Kidney tubule cell (primary cell): ENCODE data around the gene MVB12B.

Source experiments
- DNase-seq: peaks from one replicate; pipeline ENCODE4 v3.0.0-alpha.2; 2018; ENCODE audit warnings: low spot score

The MVB12B gene

DNA sequence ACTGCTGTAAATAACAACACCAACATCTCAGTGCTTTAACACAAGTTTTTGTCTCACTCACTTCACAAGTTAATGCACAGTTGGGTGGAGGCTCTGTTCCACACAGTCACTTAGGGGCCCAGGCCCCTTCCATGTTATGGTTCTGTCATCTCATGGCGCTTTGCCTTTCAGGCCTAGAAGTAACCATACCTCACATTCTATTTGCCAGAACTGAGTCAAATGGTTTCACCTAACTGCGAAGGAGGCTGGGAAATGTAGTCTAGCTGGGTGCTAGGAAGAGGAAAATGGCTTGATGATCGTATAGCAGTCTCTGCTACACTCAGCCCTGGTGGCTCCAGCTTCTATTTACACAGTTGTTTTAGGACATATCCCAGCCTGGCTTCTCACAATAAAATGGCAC is 23.1 kb upstream of the MVB12B start:
- DNase-seq, result no peak

DNA sequence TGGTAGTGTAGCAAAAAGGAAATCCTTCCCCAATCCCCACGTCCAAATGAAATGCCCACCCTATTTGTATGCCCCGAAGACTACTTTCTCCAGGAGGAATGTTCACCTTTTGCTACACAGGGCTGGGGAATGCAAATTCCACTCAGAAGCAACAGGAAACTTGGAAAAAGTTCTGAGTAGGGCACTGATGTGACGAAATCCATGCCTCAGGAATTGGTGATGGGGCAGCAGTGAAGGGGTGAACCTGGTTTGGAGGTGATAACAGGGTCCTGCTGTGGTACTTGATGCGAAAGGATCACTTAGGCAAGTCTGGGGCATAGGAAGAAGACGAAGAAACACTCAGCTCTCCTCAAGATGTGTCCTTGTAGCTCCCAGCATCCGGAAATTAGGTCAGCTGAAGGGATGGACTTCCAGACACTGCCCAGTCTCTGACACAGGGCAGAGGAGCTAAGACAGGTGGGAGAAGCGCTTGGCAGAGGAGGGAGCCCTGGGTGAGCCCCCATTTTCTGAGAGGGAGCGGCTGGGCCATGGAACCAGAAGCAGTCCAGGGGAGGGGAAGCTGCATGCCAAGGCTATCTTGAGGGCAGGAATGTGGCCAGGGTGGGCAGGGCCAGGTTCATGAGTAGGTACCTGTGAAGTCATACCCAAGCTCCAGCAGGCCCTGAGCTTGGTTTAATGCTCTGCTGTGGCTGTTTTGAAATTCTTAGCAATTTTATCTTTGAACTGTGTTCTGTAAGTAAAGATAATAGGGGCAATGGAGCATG is 22.2 kb upstream of the MVB12B start:
- DNase-seq, result no peak

DNA sequence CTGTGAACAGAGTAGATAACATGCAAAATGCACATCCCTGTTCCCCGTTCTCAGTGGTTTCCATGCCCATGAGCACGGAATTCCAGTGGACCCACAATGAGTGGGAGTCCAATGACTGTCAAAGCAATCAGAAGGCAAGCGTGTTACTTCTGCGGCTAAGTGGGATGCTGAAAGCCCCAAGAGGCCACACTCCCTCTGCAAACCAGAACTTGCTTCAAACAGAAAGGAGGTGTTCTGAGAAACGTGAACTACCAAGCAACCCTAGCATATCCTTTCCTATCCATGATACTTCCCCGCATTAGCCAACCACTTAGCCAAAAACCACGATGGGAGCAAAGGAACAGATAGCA is 21.7 kb upstream of the MVB12B start:
- no peak for DNase-seq

DNA sequence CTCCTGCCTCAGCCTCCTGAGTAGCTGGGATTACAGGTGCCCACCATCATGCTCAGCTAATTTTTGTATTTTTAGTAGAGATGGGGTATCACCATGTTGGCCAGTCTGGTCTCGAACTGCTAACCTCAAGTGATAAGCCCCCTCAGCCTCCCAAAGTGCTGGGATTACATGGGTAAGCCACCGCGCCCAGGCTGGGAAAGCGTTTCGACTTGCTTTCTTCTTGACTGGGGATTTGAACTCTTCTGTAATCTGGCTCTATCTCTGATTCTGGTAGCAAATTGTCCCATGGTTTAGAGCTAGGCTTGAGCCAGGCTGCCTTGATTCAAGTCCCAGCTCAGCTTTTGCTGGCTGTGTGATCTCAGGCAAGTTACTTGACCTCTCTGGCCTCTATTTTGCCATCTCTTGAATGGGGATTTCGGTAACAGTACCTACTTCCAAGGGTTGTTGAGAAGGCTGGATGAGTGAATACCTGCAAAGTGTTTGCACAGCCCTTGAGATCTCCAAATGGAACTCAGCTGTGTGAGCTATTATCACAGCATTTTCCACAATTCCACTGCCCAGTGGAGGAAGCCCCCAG is 20.5 kb upstream of the MVB12B start:
- DNase-seq, result no peak

DNA sequence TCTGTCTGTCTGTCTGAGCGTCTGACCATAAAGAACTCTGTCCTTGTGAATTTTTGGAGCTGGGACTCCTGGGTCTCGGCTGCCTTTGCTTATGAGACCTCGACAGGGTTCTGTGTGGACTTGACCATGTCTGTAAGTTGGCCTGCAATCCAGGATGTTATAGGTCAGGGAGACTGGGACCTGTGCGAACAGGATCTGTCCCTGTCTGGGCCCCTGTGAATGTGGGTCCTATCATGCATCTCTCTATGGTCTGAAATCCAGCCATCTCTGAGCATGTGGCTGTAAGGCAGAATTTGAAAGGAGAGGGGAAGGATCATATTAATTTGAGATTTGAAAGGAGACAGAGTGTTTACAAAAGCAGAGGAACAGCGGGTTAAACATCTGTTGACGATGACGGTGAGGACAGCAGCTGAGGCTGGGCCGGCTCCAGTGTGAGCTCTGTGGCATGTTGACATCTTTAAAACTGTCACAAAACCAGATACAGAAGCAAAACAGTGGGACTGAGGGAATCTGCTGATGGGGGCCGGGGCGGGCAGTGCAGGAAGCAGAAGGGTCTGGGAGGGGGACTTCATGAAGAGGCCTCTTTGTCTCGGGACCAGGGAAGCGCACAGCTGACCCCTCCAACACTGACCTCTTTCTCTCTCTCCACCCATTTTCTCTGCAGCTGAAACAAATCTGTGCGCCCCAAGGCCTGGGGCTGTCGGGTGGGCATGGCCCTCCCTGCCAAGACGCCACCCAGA is 19.1 kb upstream of the MVB12B start:
- no peak for DNase-seq

DNA sequence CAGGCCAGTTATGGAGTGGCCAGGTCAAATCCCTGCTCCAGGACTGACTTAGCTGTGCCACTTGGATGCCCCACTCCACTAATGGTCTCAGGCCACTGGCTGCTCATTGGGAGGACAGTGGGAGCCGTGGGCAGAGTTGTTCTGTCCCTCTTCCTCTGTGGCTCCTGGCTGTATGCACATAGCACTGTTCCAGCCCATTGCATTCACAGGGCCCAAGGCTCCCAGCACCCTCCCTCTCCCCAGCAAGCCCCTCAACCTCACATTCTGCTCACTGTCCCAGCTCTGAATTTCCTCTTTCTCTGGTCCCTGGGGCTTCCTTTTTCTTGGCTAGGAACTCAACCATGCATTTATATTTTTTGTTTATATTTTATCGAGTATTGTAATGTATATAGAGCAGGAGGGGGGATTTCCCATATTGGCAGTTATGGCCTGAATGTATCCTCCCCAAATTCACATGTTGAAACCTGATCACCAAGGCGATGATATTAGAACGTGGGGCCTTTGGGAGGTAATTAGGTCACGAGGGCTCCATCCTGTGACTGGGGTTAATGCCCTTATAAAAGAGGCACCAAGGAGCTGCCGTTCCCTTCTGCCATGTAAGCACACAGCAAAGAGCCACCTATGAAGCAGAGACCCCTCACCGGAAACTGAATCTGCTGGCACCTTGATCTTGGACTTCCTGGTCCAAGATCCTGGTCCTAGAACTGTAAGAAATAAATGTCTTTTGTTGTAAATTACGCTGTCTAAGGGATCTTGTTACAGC is 17.0 kb upstream of the MVB12B start:
- DNase-seq, result no peak

DNA sequence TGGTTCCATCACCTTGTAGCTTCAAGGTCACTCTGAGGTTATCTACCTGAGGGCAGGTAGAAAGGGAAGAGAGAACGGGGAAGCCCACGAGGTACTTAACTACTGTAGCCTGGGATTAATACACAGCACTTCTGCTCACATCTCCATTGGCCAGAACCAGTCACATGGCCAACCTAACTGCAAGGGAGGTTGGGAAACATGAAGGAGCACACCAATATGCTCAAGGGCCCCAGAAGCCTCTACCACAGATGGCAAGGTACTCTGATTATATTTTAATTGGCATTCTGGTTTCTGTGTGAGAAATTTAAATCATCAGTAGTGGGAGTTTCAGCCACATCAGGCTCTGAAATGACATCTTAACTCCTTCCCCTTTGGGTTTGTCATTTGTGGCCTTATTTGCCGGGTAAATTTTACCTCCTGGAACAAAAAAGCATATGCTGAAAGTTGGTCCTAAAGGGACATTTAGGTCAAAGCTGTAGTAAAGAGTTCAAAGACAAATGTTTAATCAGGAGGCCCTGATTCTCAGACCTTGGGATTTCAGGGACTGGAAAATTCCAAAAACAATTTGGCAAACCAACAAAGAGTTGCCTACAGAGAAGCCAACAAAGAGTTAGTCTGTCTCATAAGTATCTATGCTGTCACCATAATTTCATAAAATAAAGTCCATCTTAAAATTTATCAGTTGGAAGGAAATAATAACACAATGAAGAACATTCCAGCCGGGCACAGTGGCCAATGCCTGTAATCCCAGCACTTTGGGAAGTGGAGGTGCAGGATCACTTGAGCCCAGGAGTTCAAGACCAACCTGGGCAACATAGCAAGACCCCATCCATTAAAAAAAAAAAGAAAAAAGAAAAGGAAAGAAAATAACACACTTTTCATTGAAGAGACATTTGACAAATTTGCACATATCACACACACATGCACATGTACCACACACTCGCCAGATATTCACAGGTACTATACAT is 13.8 kb upstream of the MVB12B start:
- DNase-seq, result no peak

DNA sequence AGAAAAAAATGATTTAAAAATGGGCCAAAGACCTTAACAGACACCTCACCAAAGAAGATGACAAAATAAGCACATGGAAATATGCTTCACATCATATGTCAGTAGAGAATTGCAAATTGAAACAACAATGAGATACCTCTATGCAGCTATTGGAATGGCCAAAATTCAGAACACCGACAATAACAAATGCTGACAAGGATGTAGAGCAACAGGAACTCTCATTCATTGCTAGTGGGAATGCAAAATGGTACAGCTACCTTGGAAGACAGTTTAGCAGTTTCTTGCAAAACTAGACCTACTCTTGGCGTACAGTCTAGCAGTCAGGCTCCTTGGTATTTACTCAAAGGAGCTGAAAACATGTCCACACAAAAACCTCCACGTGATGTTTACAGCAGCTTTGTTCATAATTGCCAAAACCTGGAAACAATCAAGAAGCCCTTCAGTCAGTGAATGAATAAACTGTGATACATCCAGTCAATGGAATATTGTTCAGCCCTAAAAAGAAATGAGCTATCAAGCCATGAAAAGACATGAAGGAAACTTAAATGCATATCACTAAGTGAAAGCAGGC is 10.5 kb upstream of the MVB12B start:
- no peak for DNase-seq

DNA sequence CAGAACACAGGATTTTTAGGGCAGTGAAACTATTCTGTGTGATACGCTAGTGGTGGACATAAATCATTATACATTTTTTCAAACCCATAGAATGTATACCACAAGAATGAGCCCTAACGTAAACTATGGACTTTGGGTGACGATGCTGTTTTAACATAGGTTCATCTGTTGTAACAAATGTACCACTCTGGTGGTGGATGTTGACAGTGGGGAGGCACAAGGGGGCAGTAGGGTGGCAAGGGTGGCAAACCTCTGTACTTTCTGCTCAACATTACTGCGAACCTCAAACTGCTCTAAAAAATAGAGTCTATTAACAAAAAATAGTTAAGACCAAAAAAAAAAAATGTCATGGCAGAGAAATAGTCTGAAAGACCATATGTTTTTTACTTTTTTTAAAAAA is 9.1 kb upstream of the MVB12B start:
- DNase-seq, result no peak

DNA sequence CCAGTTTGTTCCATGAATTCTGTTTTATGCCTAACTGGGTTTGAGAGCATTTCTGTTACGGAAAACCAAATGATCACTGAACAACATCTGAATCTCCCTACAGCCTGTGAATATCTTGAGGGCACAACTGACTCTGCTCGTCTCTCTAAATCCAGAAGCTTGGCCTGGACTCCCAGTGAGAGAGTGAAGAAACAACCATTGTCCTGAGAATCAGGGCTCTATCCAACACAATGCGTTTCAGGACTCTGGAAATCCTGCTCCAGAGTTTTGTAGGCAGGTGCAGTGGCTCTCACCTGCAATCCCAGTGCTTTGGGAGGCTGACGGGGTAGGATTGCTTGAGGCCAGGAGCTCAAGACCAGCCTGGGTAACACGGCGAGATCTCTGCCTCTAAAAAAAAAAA is 7.8 kb upstream of the MVB12B start:
- no peak for DNase-seq

DNA sequence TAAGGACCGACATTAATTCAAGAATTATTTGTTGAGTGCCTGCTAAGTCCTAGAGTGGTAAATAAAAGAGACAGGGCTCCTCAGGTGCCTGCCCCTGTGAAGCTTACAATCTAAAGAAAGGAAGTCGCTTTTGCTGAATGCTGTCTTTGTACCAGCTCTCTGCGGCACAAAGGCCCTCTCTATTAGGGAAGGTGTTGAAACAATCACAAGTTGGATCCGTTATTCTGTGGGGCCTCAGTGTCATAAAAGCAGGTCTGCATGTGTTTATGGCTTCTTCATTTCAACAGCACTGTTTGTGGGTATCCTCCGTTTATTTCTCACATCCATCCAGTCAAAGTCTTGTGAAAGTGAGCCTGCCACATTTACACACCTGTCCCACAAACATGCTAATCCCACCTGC is 7.0 kb upstream of the MVB12B start:
- DNase-seq, result no peak

DNA sequence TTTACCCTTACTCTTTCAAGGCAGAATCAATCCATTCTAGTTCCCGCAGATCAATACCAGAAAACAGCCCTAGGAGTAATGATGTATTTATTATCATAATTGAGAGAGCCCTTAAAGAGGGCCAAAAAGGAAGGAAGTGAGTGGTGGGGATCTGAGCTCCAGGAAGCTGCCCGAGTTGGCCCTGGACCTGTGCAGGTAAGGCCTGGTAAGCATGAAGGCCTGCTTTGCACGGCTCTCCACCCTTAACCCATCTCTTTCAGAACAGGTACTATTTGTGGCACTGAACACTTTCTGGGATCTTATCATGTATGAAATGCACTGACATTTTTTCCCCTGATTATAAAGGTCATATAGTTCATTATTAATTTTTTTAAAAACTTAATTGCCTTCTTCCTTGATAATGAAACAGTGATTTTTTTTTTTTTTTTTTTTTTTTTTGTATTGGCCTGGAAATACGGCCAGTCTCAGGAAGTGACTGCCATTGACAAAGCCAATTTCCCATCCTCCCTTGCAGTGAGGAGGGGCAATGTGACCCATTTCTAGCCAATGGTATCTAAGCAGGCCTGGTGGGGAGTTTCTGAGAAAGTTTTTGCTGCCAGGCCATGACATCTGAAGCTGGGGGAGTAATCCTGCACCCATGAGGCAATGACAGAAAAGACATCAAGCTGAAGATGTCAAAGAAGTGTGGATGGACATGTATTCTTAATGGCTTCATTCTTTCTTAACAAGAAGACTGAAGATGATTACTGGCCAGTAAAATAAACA is 6.3 kb upstream of the MVB12B start:
- no peak for DNase-seq

DNA sequence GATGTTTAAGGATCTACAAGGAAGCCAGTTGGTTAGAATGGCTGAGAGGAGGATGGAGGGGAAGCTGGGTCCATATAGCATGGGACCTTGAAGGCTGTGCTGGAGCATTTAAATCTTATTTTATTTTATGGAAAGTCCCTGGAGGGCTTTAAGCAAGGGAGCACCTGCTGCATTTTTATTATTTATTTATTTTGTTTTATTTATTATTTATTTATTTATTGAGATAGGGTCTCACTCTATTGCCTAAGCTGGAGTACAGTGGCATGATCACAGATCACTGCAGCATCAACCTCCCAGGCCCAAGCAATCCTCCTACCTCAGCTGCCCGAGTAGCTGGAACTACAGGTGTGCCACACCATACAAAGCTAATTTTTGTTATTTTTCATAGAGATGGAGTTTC is 4.9 kb upstream of the MVB12B start:
- no peak for DNase-seq

DNA sequence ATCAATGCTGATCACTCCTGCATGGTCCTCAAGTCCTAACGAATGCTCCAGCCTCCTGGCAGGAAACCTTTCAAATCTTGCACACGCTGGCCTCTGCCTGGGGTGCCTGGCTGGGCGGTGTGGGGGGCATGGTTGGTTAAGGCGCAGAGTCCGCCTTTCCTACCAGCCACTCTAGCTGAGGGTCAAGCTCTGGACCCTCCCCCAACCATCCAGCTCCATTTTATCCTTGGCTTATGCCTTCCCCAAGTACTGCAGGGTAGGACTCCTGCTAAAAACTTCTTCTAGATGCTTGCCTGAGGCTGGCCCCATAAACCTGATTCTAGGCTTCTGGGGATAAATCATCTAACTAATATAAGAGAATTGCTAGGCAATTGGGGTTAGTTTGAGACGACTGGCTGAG is 808 bp upstream of the MVB12B start:
- no peak for DNase-seq

DNA sequence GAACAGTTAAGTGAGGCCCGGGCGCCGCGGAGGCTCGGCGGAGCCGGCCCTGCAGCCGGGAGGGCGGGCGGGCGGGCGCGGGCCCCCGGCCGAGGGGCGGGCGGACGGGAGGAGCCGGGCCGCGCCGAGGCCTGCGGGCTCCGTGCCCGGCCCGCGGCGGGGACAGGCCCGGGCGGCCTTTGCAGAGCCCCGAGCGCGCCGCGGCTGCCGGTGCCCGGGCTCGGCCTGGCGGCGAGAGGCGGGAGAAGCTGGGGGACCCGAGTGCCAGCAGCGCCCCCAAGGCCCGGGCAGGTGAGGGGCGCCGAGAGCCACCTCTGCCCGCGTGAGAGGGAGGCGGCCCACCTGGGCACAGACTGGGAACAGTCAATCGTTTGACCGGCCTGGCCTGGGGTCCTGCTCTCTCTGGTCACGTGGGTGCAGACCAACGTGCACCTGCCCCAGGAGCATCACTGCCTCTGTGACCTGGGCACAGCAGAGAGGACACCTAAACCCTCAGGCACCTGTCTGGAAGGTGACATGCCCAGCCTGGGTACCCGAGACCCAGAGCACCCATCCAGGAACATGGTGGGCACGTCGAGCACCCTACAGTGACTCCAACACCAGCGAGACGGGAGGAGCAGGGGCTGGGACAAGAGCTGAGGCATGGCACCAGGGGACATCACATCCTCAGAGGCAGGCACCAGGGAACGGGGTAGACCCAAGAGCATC is 531 bp downstream of the MVB12B start:
- no peak for DNase-seq

DNA sequence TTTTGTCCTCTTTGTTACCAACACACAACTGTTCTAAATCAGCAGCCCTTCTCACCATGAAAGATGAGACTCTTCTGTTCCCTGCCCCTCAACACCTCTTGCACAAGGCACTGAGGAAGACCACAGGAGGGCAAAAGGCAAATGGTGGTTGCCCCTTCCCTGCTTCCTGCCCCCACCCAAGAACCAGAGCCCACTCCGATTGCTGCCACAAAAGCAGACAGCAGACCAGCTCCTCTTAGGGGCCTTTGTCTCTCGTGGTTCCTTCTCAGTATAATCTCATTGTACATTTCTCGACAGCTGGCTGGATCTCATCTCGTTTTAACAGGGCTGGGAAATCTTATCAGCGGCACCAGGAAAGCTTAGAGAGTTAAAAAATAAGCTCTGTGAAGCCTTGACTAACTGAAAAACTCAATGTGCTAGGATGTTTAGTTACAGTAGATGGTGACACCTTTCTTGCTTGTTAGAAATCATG is 1.1 kb downstream of the MVB12B start:
- DNase-seq, result no peak

DNA sequence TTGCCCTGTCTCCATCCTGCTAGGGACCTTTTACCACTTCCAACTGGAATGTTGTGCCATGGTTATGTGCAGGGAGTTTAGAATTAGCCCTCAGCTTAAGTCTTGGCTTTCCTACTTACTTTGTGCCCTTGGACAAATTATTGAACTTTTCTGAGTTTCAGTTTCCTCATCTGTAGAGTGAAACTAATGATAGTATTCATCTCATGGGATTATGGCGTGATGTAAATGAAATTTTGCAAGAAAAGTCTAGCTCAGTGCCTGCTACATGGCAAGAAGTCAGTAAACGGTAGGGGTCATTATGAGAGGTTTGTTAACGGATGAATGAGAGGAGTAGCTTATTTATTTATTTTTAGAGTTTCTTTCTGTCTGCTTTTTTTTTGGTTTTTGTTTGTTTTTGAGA is 1.8 kb downstream of the MVB12B start:
- no peak for DNase-seq

DNA sequence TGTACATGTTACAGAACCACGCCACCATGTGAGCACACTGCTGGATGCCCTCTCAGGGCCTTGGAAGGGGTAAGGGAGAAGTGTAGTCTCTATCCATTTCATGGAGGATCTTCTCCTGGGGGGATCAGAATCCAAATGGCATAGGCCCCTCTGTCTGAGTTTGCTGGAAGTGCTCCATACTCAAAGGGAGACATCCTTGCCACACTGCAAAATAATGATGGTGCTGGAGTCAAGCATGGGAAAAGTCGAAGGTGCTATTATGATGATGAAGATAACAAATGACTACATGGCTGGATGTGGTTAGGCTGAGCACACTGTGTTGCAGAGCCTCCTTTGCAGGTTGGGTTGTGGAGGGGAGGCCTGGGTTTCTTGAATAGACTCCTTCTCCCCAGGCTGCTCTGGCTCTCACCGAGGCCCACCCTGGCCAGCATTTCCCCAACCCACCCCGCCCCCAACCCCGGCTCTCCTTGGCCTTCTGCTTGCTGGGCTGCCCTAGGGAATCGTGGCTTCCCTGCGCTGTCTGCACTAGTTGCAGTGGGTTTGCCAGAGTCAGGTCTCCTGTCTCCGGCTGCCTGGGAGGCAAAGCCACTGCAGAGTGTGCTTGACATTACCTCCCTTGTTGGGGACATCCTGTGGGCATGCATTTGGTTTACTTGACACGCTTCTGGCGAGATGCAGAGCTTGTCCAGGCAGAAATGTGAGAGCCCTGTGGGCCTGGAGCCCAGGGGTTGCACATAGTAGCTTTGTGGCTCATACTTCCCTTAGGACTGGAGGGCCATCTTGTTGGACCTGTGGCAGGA is 3.0 kb downstream of the MVB12B start:
- no peak for DNase-seq

DNA sequence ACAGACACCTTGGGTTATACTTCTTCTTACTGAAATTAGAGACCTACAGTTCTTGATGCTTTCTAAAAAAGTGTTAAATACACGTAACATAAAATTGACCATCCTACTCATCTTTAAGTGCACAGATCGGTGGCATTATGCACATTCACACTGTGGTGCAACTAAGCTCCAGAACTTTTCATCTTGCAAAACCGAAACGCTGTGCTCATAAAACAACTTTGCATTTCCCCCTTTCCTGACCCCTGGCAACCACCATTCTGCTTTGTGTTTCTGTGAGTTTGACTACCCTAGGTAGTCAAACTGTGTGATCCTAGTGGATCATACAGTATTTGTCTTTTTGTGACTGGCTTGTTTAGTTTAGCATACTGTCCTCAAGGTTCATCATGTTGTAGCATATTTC is 3.9 kb downstream of the MVB12B start:
- DNase-seq, result no peak
